BLaER1 treated with 17β-estradiol and CSF1 and Interleukin-3, amounts not matched to agents 10 nM and 100 nM (cell line): Measurements from ENCODE around the gene ZNF584.

Source experiments
- H3K27ac ChIP-seq, 11 experiments: shearing (Covaris generic); formaldehyde crosslinking; 2 replicates each; pipeline ENCODE4 v1.8.1; 2022
- H3K27me3 ChIP-seq, 11 experiments: shearing (Covaris generic); formaldehyde crosslinking; 2 replicates each; pipeline ENCODE4 v1.8.1; 2022
- H3K36me3 ChIP-seq, 11 experiments: shearing (Covaris generic); formaldehyde crosslinking; 2 replicates each; pipeline ENCODE4 v1.8.1; 2022
- H3K4me1 ChIP-seq, 10 experiments: shearing (Covaris generic); formaldehyde crosslinking; 2 replicates each; pipeline ENCODE4 v1.8.1; 2022
- H3K4me2 ChIP-seq, 11 experiments: shearing (Covaris generic); formaldehyde crosslinking; 2 replicates each; pipeline ENCODE4 v1.8.1; 2022
- H3K4me3 ChIP-seq, 10 experiments: shearing (Covaris generic); formaldehyde crosslinking; 2 replicates each; pipeline ENCODE4 v1.8.1; 2022
- H3K9ac ChIP-seq, 11 experiments: shearing (Covaris generic); formaldehyde crosslinking; 2 replicates each; pipeline ENCODE4 v1.8.1; 2022
- H3K9me3 ChIP-seq, 11 experiments: shearing (Covaris generic); formaldehyde crosslinking; replicated peaks in 1 of 11; 2 replicates each; pipeline ENCODE4 v1.8.1; 2022
- H4K20me1 ChIP-seq, 11 experiments: shearing (Covaris generic); formaldehyde crosslinking; 2 replicates each; pipeline ENCODE4 v1.8.1; 2022
- Cebpa-rat ChIP-seq, 11 experiments: shearing (Covaris generic); IDR thresholded peaks; 2 replicates each; pipeline ENCODE4 v1.8.1; 2022

The ZNF584 gene

DNA sequence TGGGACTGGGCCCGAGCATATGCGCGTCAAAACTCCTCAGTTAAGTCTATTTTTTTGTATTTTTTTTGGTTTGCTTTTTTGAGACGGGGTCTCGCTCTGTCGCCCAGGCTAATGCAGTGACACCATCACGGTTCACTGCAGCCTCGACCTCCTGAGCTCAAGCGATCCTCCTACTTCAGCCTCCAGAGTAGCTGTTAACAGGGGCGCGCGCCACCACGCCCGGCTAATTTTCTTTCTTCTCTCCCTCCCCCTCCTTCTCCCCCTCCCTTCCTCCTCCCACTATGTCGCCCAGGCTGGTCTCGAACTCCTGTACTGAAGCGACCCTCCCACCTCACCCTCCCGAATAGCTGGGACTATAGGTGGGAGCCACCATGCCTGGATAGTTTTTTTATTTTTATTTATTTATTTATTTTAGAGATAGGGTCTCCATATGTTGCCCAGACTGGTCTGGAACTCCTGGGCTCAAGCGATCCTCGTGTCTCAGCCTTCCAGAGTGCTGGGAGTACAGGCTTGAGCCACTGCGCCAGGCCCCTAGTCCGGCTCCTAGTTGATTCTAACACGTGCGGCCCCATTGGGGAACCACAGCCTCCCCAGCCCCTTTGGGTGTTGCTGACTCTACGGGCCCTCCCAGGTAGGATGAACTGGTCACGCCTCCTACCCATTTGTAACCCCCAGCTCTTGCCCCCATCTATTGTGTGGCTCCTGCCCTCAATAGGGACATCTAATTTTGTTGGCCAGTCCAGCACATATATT is 26.8 kb upstream of the ZNF584 start:
- peak overlapping the region; percentile 81 to 99 (median 95) for H3K4me2 ChIP-seq
- H3K27me3 ChIP-seq: no peaks in the 10 kb centered on the region
- H3K36me3 ChIP-seq: no peaks in the 10 kb centered on the region
- no peak for TF ChIP-seq Cebpa-rat (IDR thresholded peaks at IDR 0.05)
- peak overlapping the region; percentile 81 to 96 (median 89) for H3K9ac ChIP-seq
- H3K9me3 ChIP-seq: no peaks in the 10 kb centered on the region
- H3K4me1 ChIP-seq: peaks cover 54 to 71% (median 66%) of the 10 kb centered on the region in 10 experiments
- peak overlapping the region; percentile 70 to 96 (median 93); a peak in 21 of 22 replicates for H3K27ac ChIP-seq
- no peaks in the 10 kb centered on the region for H4K20me1 ChIP-seq
- peak overlapping the region; percentile 65 to 82 (median 75) for H3K4me3 ChIP-seq

- Histone ChIP-seq H3K36me3 (peaks cover under 1 to 5% (median 4%) of the 10 kb centered on the region in 11 experiments; a peak in 19 of 22 replicates), H3K27me3 (no peaks in the 10 kb centered on the region), H3K4me1 (peaks cover 58 to 75% (median 70%) of the 10 kb centered on the region in 10 experiments), H3K9me3 (no peaks in the 10 kb centered on the region), H3K4me3 (peak overlapping the region in 3 of 10 experiments; percentile 21 to 80 (median 76); a peak in 5 of 20 replicates), H3K27ac (peak overlapping the region in 10 of 11 experiments; percentile 26 to 96 (median 93); a peak in 16 of 22 replicates), H3K9ac (peak overlapping the region in 10 of 11 experiments; percentile 81 to 96 (median 90); a peak in 19 of 22 replicates), H4K20me1 (peaks cover 3 to 9% (median 7%) of the 10 kb centered on the region in 11 experiments; a peak in 19 of 22 replicates), H3K4me2 (peak overlapping the region; percentile 81 to 99 (median 95))
- no peak for TF ChIP-seq Cebpa-rat (IDR thresholded peaks at IDR 0.05)
Observed at GRCh38 chr19:58382997-58383603, 25.3 kb upstream of the ZNF584 start.

DNA sequence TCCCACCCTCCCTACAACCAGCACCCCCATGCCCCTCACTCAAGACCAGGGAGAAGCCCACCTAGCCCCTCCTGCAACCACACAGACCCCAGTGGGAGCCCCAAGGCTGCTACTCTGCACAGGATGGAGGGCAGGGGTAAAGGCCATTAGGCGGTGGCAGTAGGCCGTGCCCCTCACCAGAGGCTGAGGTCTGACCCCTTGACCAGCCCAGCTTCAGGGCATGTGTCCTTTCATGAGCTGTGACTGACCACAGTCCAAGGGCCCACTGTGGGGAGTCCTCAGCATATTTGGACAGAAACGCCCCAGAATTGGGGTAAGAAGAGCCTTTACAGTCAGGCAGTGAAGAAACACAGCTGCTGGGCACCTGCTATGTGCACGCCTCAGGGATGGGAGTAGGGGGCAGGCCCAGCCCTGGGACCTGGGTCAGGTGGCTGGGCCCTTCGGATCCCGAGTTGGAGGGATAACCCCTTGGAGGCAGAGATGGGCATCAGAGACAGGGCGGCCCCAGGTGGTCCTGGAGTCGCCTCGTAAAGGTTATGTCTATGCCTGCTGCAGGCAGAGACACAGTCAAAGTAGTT is 23.0 kb upstream of the ZNF584 start:
- Histone ChIP-seq H3K27me3 (no peaks in the 10 kb centered on the region), H3K9ac (peak overlapping the region; percentile 89 to 98 (median 95)), H3K36me3 (peaks cover 23 to 28% (median 27%) of the 10 kb centered on the region in 11 experiments), H3K4me2 (peak overlapping the region; percentile 89 to 99 (median 97)), H4K20me1 (peaks cover 20 to 33% (median 30%) of the 10 kb centered on the region in 11 experiments; a peak in 21 of 22 replicates), H3K4me3 (peak overlapping the region in 8 of 10 experiments; percentile 80 to 96 (median 89); a peak in 15 of 20 replicates), H3K4me1 (peaks cover 63 to 77% (median 72%) of the 10 kb centered on the region in 10 experiments), H3K27ac (peak overlapping the region; percentile 93 to 99 (median 96); a peak in 21 of 22 replicates), H3K9me3 (no peaks in the 10 kb centered on the region)
- TF ChIP-seq Cebpa-rat (IDR thresholded peaks at IDR 0.05): no peak

GRCh38 chr19:58385891-58386575 is 22.4 kb upstream of the ZNF584 start:
- Histone ChIP-seq H3K27me3 (no peaks in the 10 kb centered on the region), H3K4me3 (peak overlapping the region; percentile 80 to 96 (median 90)), H3K27ac (peak overlapping the region; percentile 93 to 99 (median 96)), H3K4me2 (peak overlapping the region; percentile 89 to 99 (median 97)), H4K20me1 (peaks cover 25 to 39% (median 36%) of the 10 kb centered on the region in 11 experiments; a peak in 21 of 22 replicates), H3K4me1 (peaks cover 66 to 83% (median 78%) of the 10 kb centered on the region in 10 experiments), H3K9ac (peak overlapping the region; percentile 89 to 98 (median 95)), H3K9me3 (no peaks in the 10 kb centered on the region), H3K36me3 (peaks cover 30 to 34% (median 33%) of the 10 kb centered on the region in 11 experiments)
- TF ChIP-seq Cebpa-rat (IDR thresholded peaks at IDR 0.05): no peak

GRCh38 chr19:58386576-58387337 is 21.7 kb upstream of the ZNF584 start, which contains the start of gene RPS5:
Gene RPS5, plus strand, starts transcription at chr19:58387269. Its CDS starts 869 bp downstream, at chr19:58388138.
- Histone ChIP-seq H3K27me3 (no peaks in the 10 kb centered on the region), H3K4me1 (peaks cover 65 to 88% (median 81%) of the 10 kb centered on the region in 10 experiments), H3K27ac (peak within 1 kb of the TSS; percentile 93 to 99 (median 96)), H3K9me3 (no peaks in the 10 kb centered on the region), H3K4me3 (peak within 1 kb of the TSS; percentile 80 to 96 (median 90)), H3K4me2 (peak within 1 kb of the TSS; percentile 95 to 99 (median 98)), H3K36me3 (peaks cover 37 to 42% (median 40%) of the 10 kb centered on the region in 11 experiments), H3K9ac (peak within 1 kb of the TSS; percentile 89 to 98 (median 95)), H4K20me1 (peaks cover 32 to 46% (median 44%) of the 10 kb centered on the region in 11 experiments; a peak in 21 of 22 replicates)
- no peak for TF ChIP-seq Cebpa-rat (IDR thresholded peaks at IDR 0.05)

DNA sequence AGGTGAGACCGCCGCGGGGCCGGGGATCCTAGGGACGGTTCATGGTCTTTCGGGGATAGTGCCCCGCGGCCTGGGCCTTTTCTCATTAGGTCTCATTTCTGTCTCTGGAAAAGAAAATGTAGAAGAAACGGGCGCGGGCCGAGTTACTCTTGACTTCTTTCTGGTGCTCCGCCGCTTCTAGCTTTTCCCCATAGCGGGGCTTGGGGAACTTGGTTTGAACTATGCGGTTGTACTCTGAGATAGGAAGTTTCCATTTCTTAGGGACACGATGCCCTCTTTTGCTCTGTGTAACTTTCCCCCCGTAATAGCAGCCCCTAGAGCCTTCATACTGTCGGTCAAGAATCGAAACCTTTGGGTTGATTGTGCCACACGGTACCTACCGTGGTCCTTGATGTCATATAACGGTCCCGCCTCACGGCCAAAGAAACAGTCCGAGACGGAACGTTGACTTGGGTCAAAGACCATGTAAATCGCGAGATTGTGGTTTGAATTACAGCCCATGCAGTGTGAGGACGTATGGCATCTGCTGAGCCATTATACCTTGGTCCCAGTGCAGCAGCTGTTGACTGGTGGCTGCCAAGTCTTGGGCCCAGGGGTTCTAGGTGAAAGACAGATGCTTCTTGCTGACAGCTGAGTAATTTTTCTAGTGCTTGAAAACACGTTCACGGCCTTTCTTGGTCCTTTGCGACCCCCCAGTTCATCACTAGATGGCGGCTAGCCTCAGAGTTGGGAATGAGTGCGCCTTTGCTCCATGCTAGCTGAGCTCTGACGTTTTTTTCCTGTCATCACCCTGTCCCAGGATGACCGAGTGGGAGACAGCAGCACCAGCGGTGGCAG is 20.9 kb upstream of the ZNF584 start:
- peaks cover 57 to 86% (median 74%) of the 10 kb centered on the region in 10 experiments for H3K4me1 ChIP-seq
- H3K36me3 ChIP-seq: peaks cover 45 to 50% (median 48%) of the 10 kb centered on the region in 11 experiments
- no peak for TF ChIP-seq Cebpa-rat (IDR thresholded peaks at IDR 0.05)
- H3K9me3 ChIP-seq: no peaks in the 10 kb centered on the region
- peak overlapping the region; percentile 93 to 99 (median 96) for H3K27ac ChIP-seq
- H4K20me1 ChIP-seq: peaks cover 40 to 54% (median 52%) of the 10 kb centered on the region in 11 experiments; a peak in 21 of 22 replicates
- peak overlapping the region; percentile 89 to 98 (median 95) for H3K9ac ChIP-seq
- no peaks in the 10 kb centered on the region for H3K27me3 ChIP-seq
- H3K4me2 ChIP-seq: peak overlapping the region; percentile 88 to 99 (median 96)
- peak overlapping the region; percentile 80 to 96 (median 90) for H3K4me3 ChIP-seq

DNA sequence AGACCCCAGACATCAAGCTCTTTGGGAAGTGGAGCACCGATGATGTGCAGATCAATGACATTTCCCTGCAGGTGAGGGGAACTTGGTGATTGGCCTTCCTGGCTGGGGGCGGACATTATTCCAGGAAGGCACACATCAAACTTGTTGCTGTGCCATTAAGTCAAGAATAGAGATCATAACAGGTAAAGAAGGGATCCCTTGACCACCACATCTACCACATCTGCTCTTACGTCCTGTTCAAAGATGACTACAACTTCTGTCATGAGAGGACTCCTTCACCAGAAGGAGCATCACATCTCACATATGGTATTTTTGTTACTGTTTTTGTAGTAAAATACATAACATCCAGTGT is 20.3 kb upstream of the ZNF584 start:
- Histone ChIP-seq H3K27ac (peak overlapping the region in 9 of 11 experiments; percentile 95 to 99 (median 97); a peak in 19 of 22 replicates), H4K20me1 (peaks cover 46 to 60% (median 58%) of the 10 kb centered on the region in 11 experiments; a peak in 21 of 22 replicates), H3K9me3 (no peaks in the 10 kb centered on the region), H3K9ac (peak overlapping the region; percentile 89 to 98 (median 95)), H3K4me2 (peak overlapping the region; percentile 88 to 99 (median 96)), H3K27me3 (no peaks in the 10 kb centered on the region), H3K4me3 (peak overlapping the region; percentile 80 to 96 (median 90)), H3K36me3 (peaks cover 51 to 56% (median 54%) of the 10 kb centered on the region in 11 experiments), H3K4me1 (peaks cover 51 to 81% (median 68%) of the 10 kb centered on the region in 10 experiments)
- no peak for TF ChIP-seq Cebpa-rat (IDR thresholded peaks at IDR 0.05)
